H9 (cell line): Measurements from ENCODE around the gene FADS2. TPM values are rescaled to one million over a fixed set of nuclear protein-coding genes. Genes with fewer than 3 reads are reported as not detected.
A peak's percentile ranks its signal among the peaks of the same experiment; 100 is the strongest.

Experiments used
- DNase-seq: peaks from one replicate; pipeline ENCODE4 v3.0.0-alpha.2; 2017
- H2AFZ ChIP-seq: one replicate; pipeline ENCODE4 v1.6.1; 2013; ENCODE audit warnings: mild to moderate bottlenecking, low read length, control low read depth, moderate library complexity
- H2AK5ac ChIP-seq: 2 replicates; pipeline ENCODE4 v1.6.1; 2013; ENCODE audit warnings: low read length, control low read depth, mixed read lengths; ENCODE audit not compliant: insufficient read length
- H2BK120ac ChIP-seq: one replicate; pipeline ENCODE4 v1.6.1; 2013; ENCODE audit warnings: low read depth, mild to moderate bottlenecking, low read length, control low read depth, inconsistent platforms; ENCODE audit not compliant: poor library complexity, severe bottlenecking
- H2BK12ac ChIP-seq: 2 replicates; pipeline ENCODE4 v1.6.1; 2013; ENCODE audit warnings: low read length, control low read depth, mixed read lengths, low read depth; ENCODE audit not compliant: insufficient read length
- H2BK15ac ChIP-seq: 2 replicates; pipeline ENCODE4 v1.6.1; 2013; ENCODE audit warnings: low read depth, low read length, control low read depth
- H2BK20ac ChIP-seq: one replicate; pipeline ENCODE4 v1.6.1; 2013; ENCODE audit warnings: low read depth, mild to moderate bottlenecking, low read length, control low read depth, inconsistent platforms; ENCODE audit not compliant: poor library complexity, severe bottlenecking
- H2BK5ac ChIP-seq: 2 replicates; pipeline ENCODE4 v1.6.1; 2013; ENCODE audit warnings: low read length, control low read depth, mixed read lengths; ENCODE audit not compliant: insufficient read length
- H3K14ac ChIP-seq: 2 replicates; pipeline ENCODE4 v1.6.1; 2013; ENCODE audit warnings: low read length, control low read depth; ENCODE audit not compliant: insufficient read depth
- H3K18ac ChIP-seq: 2 replicates; pipeline ENCODE4 v1.6.1; 2013; ENCODE audit warnings: low read depth, mild to moderate bottlenecking, mixed read lengths, low read length, control low read depth; ENCODE audit not compliant: insufficient read length
- H3K23ac ChIP-seq: 2 replicates; pipeline ENCODE4 v1.6.1; 2013; ENCODE audit warnings: low read length, control low read depth, mixed read lengths, low read depth; ENCODE audit not compliant: insufficient read length
- H3K23me2 ChIP-seq: 2 replicates; pipeline ENCODE4 v1.6.1; 2013; ENCODE audit warnings: low read depth, mild to moderate bottlenecking, mixed read lengths, low read length, control low read depth; ENCODE audit not compliant: insufficient read length, poor library complexity, severe bottlenecking
- H3K27ac ChIP-seq: 2 replicates; pipeline ENCODE4 v1.5.1; 2013; ENCODE audit warnings: low read length, control low read depth, mixed read lengths, low read depth; ENCODE audit not compliant: insufficient read length
- H3K27me3 ChIP-seq: 2 replicates; pipeline ENCODE4 v1.6.1; 2013; ENCODE audit warnings: low read length, control low read depth, inconsistent platforms; ENCODE audit not compliant: insufficient read depth
- H3K4ac ChIP-seq: 2 replicates; pipeline ENCODE4 v1.6.1; 2013; ENCODE audit warnings: low read depth, mild to moderate bottlenecking, control low read depth, inconsistent platforms, low read length, moderate library complexity
- H3K4me1 ChIP-seq: 2 replicates; pipeline ENCODE4 v1.6.1; 2013; ENCODE audit warnings: low read length, control low read depth, inconsistent platforms; ENCODE audit not compliant: insufficient read depth
- H3K4me2 ChIP-seq: 2 replicates; pipeline ENCODE4 v1.6.1; 2013; ENCODE audit warnings: low read length, control low read depth, mixed read lengths; ENCODE audit not compliant: insufficient read length, insufficient read depth
- H3K56ac ChIP-seq: 2 replicates; pipeline ENCODE4 v1.6.1; 2013; ENCODE audit warnings: low read depth, mild to moderate bottlenecking, mixed read lengths, low read length, control low read depth; ENCODE audit not compliant: insufficient read length
- H3K79me1 ChIP-seq: 2 replicates; pipeline ENCODE4 v1.6.1; 2013; ENCODE audit warnings: low read depth, mild to moderate bottlenecking, moderate library complexity, low read length, control low read depth, inconsistent platforms; ENCODE audit not compliant: insufficient read depth, poor library complexity, severe bottlenecking
- H3K79me2 ChIP-seq: 2 replicates; pipeline ENCODE4 v1.6.1; 2013; ENCODE audit warnings: low read length, control low read depth, inconsistent platforms; ENCODE audit not compliant: insufficient read depth
- H3K9ac ChIP-seq: 2 replicates; pipeline ENCODE4 v1.6.1; 2013; ENCODE audit warnings: low read length, control low read depth, mixed read lengths; ENCODE audit not compliant: insufficient read length; ENCODE audit errors: extremely low read depth
- H3K9me3 ChIP-seq: one replicate; pipeline ENCODE4 v1.6.1; 2013; ENCODE audit warnings: low read depth, low read length, inconsistent platforms; ENCODE audit not compliant: control insufficient read depth
- H3T11ph ChIP-seq: one replicate; pipeline ENCODE4 v1.6.1; 2013; ENCODE audit warnings: mild to moderate bottlenecking, low read length, control low read depth, inconsistent platforms
- H4K20me1 ChIP-seq: one replicate; pipeline ENCODE4 v1.6.1; 2013; ENCODE audit not compliant: control insufficient read depth, insufficient read length, insufficient read depth
- H4K5ac ChIP-seq: 2 replicates; pipeline ENCODE4 v1.6.1; 2013; ENCODE audit warnings: low read depth, mild to moderate bottlenecking, mixed read lengths, low read length, control low read depth; ENCODE audit not compliant: insufficient read length
- H4K8ac ChIP-seq: replicated peaks from 2 replicates; pipeline ENCODE4 v1.6.1; 2013; ENCODE audit warnings: low read length, control low read depth, mixed read lengths, low read depth; ENCODE audit not compliant: insufficient read length
- H4K91ac ChIP-seq: 2 replicates; pipeline ENCODE4 v1.6.1; 2013; ENCODE audit warnings: low read depth, mild to moderate bottlenecking, moderate library complexity, mixed read lengths, low read length, control low read depth; ENCODE audit not compliant: insufficient read length
- H3K27ac Mint-ChIP-seq, 3 experiments: 2 replicates in 2 of 3; 3 replicates in 1 of 3; pipeline ENCODE4 v1.8.0; 2020 to 2021; ENCODE audit warnings: mixed read lengths in 3 of 3, mild to moderate bottlenecking in 1 of 3, moderate library complexity in 1 of 3
- H3K27me3 Mint-ChIP-seq: 2 replicates; pipeline ENCODE4 v1.8.0; 2021; ENCODE audit warnings: low read depth, mild to moderate bottlenecking, moderate library complexity, mixed read lengths
- H3K36me3 Mint-ChIP-seq, 3 experiments: 2 replicates in 2 of 3; 3 replicates in 1 of 3; pipeline ENCODE4 v1.8.0; 2020 to 2021; ENCODE audit warnings: low read depth in 3 of 3, mixed read lengths in 3 of 3; ENCODE audit not compliant: insufficient read depth in 1 of 3
- H3K4me1 Mint-ChIP-seq, 2 experiments: 2 replicates each; pipeline ENCODE4 v1.8.0; 2020; ENCODE audit warnings: mixed read lengths in 2 of 2
- H3K4me3 Mint-ChIP-seq, 2 experiments: 2 replicates in 1 of 2; 3 replicates in 1 of 2; pipeline ENCODE4 v1.8.0; 2020 to 2021; ENCODE audit warnings: mild to moderate bottlenecking in 2 of 2, mixed read lengths in 2 of 2, moderate library complexity in 1 of 2
- H3K9me3 Mint-ChIP-seq, 2 experiments: 2 replicates in 1 of 2; 3 replicates in 1 of 2; pipeline ENCODE4 v1.8.0; 2020; ENCODE audit warnings: mild to moderate bottlenecking in 2 of 2, mixed read lengths in 2 of 2, moderate library complexity in 1 of 2
- CTCF ChIP-seq: fragments of 200-600 bp; sonication (generic); conservative IDR thresholded peaks from 3 replicates; pipeline ENCODE4 v1.8.0; 2021; ENCODE audit warnings: antibody characterized with exemption, mild to moderate bottlenecking
- WGBS: extraction: QIAGEN DNeasy Blood & Tissue Kit; methylation state at CpG from one replicate; pipeline ENCODE4 v1.1.7; 2013; ENCODE audit warnings: missing lambda C conversion rate, low lambda C conversion rate, mixed read lengths; ENCODE audit not compliant: insufficient read length; ENCODE audit errors: extremely low coverage; 5-methylcytosine and 5-hydroxymethylcytosine counted together
- total RNA-seq: library from RNA; stranded (reverse); gene quantifications from 2 replicates; pipeline ENCODE4 v1.2.1, GENCODE V29; 2021

FADS2 gene
- total RNA-seq, 1 experiment from 2014 or later = 322 TPM

GRCh38 chr11:61906522-61906909, 78.4 kb downstream of the FADS2 start:
- Histone ChIP-seq H2BK20ac (no peak overlapping the region), H3K79me1 (no peaks in the 10 kb centered on the region), H3K56ac (no peak overlapping the region), H3K18ac (no peak overlapping the region), H3K23ac (no peak overlapping the region), H4K5ac (no peak overlapping the region), H2AK5ac (no peak overlapping the region), H2BK12ac (no peak overlapping the region), H2AFZ (no peak overlapping the region), H3K79me2 (no peaks in the 10 kb centered on the region), H3K4me1 (no peaks in the 10 kb centered on the region; the same call in 1 of the 2 replicates), H4K8ac (no peak overlapping the region), H3K4me2 (no peak overlapping the region), H2BK5ac (no peak overlapping the region), H3K27ac (no peak overlapping the region), H3K23me2 (no peaks in the 10 kb centered on the region), H3T11ph (no peak overlapping the region), H3K9ac (no peak overlapping the region), H2BK120ac (no peak overlapping the region), H2BK15ac (no peak overlapping the region), H4K91ac (no peak overlapping the region), H4K20me1 (no peaks in the 10 kb centered on the region), H3K14ac (no peak overlapping the region), H3K9me3 (no peaks in the 10 kb centered on the region), H3K27me3 (no peaks in the 10 kb centered on the region), H3K4ac (no peak overlapping the region)
- Mint-ChIP-seq H3K4me3 (no peak overlapping the region), H3K4me1 (peaks cover 9 to 39% of the 10 kb centered on the region in 2 experiments), H3K9me3 (no peaks in the 10 kb centered on the region), H3K27me3 (peaks cover 7% of the 10 kb centered on the region), H3K27ac (0 out of 7 replicates have a peak overlapping the region, but pooled peaks of 1 of the 3 experiments have one; percentile 28), H3K36me3 (no peaks in the 10 kb centered on the region)
- no peak for TF ChIP-seq CTCF
- WGBS = no CpG with 5 or more reads among the region's 14 CpGs
- no peak for DNase-seq
